NK-92 (cell line): Measurements from ENCODE around the gene CATSPER2.
"Not testable (repeated sequence)": the region's sequence is repeated elsewhere in the genome, so short reads cannot be mapped to it uniquely, and the experiment has no call there.

Experiments used
- DNase-seq: peaks from one replicate; lab custom pipeline; 2025; ENCODE audit not compliant: unreplicated experiment; lab: John Stamatoyannopoulos, UW

Gene CATSPER2

GRCh38 chr15:43648649-43649429, at the start of gene CATSPER2:
Gene CATSPER2 (minus strand): TSS chr15:43648844. CDS start chr15:43648061, 783 bp downstream.
- DNase-seq, result no peak

GRCh38 chr15:43693148-43694022, 44.7 kb upstream of the CATSPER2 start, which contains the start of gene CKMT1A:
Gene CKMT1A (plus strand): TSS chr15:43693859. CDS start chr15:43694051, 192 bp downstream.
- not testable (repeated sequence) for DNase-seq

GRCh38 chr15:43692679-43693078, 44.0 kb upstream of the CATSPER2 start:
- DNase-seq, result not testable (repeated sequence)

GRCh38 chr15:43689604-43690301, 41.1 kb upstream of the CATSPER2 start:
- DNase-seq, result not testable (repeated sequence)

- DNase-seq, result not testable (repeated sequence)
Observed at GRCh38 chr15:43674175-43674574, 25.5 kb upstream of the CATSPER2 start.

- DNase-seq, result not testable (repeated sequence)
Observed at GRCh38 chr15:43666177-43666576, 17.5 kb upstream of the CATSPER2 start.

DNA sequence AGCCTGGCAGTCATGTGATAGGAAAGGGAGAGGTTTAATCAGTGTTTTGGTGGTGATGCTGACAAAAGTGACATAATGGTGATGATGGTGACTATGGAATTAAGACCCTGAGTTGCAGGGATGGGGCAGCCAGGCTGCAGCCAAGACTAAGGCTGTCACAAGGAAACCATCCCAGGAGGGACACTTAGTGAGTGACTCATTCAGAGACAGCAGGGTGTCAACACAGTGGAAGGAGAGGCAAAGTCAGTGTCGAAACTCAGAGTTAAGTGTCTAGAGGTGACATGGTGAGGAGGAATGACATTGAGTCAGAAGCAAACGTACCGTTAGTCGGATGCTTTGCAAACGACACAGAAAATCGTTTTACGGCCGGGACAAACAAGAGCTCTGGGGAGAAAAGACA, 14.7 kb upstream of the CATSPER2 start:
- not testable (repeated sequence) for DNase-seq

DNA sequence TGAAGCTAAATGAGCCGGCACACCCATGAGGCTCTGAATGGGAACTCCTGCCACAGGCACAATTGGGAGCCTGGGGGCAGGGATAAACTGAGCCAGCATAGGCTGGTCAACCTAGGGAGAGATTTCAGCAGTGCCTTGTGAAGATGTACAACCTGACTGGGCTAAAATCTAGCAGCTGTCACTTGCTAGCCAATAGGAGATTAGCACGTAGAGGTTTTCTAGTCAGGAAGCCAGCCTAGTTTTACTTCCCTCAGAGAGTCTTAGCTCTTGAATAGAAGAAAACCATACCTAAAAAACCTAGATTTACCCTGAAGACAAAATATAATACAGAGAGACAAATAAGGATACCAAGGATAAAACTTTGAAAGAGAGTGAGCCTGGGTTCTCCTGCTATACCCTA, 13.6 kb upstream of the CATSPER2 start:
- not testable (repeated sequence) for DNase-seq

- DNase-seq, result not testable (repeated sequence)
Observed at GRCh38 chr15:43659727-43660126, 11.1 kb upstream of the CATSPER2 start.

- not testable (repeated sequence) for DNase-seq
Observed at GRCh38 chr15:43649430-43649926, 834 bp upstream of the CATSPER2 start.

- DNase-seq, result not testable (repeated sequence)
Observed at GRCh38 chr15:43638464-43639204, 10.0 kb downstream of the CATSPER2 start.

DNA sequence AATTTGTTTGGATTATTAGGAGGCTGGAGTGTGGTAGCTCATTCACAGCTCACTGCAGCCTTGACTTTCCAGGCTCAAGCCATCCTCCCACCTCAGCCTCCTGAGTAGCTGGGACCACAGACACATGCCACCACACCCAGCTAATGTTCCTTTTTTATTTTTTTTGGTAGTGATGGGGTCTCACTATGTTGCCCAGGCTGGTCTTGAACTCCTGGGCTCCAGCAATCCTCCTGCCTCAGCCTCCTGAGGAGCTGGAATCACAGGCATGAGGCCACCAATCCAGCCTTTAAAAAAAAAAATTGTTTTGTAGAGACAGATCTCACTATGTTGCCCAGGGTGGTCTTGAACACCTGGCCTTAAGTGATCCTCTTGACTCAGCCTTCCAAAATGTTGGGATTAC, 21.7 kb downstream of the CATSPER2 start:
- DNase-seq, result not testable (repeated sequence)

GRCh38 chr15:43625106-43625505, 23.5 kb downstream of the CATSPER2 start:
- no peak for DNase-seq

GRCh38 chr15:43622068-43622799, 26.4 kb downstream of the CATSPER2 start:
- DNase-seq, result not testable (repeated sequence)

DNA sequence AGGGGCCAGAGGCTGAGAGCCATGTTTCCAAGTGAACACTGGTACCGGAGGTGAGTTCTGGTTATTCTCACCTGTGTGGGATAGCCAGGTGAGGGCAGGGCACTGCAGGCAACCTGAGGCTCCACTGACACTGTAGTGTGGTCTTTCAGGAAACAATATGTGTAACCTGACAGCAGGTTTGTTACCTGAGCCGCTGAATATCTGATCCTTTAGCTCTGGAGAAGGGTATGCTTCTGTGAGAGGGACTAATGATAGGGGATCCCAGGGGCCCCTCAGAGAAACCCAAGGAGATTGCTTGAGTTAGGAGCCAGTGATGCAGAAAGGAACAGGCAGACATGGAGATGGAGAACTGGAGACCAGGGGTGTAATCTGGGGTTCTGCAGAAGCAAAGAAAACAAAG, 29.9 kb downstream of the CATSPER2 start, which contains the start of gene STRC:
Gene STRC (minus strand): TSS at position 101 of the 400 bp plus-strand sequence. CDS start 78 bp downstream, at position 23.
- not testable (repeated sequence) for DNase-seq

- DNase-seq, result not testable (repeated sequence)
Observed at GRCh38 chr15:43617750-43618149, 30.9 kb downstream of the CATSPER2 start.

GRCh38 chr15:43602233-43602632, 46.4 kb downstream of the CATSPER2 start:
- not testable (repeated sequence) for DNase-seq

DNA sequence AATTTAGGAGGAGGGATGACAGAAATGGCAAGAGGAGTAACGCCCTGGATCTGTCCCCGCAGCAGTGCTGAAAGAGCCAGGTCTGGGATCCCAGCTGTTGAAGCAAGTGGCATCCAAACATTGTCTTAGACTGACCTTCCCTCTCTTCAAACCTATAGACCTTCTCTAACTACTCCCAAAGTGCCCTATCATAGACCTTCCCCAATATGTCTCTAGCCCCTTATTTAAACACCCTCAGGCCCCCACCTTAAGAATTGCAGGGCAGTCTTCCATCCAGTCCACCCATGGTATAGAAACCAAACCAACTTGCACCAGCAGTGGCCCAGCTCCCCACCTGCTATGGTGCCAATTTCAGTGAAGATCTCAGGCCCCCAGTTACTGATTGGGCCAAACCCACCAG, 48.4 kb downstream of the CATSPER2 start:
- DNase-seq, result not testable (repeated sequence)

DNA sequence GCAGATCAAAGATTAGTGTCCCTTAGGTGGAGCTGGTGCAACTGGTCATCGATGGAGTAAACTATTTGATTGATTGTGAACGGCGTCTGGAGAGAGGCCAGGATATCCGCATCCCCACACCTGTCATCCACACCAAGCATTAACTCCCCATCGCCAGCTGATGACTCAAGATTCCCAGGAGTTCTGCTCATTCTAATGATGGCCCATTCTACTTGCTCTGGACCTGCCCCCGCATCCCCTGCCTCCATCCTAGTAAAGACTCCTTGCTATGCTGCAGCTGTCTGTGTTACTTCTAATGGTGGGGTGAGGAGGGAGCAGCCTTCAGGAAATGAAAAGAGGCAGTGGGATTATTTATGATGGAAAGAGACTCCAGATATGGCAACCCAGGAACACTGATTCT, 49.5 kb downstream of the CATSPER2 start:
- not testable (repeated sequence) for DNase-seq
